PC-9 (cell line): ENCODE results near the gene FOXP1. TPM values are rescaled to one million over a fixed set of nuclear protein-coding genes. Genes with fewer than 3 reads are reported as not detected.

Source experiments
- BruUV-seq: library from RNA; stranded (reverse); fragments of 400-500 nt; replicated peaks from 2 replicates; lab custom pipeline; 2021; lab: Mats Ljungman, UMichigan
- CTCF ChIA-PET: fragments of 300-600 bp; sonication (Branson Sonifier 250); formaldehyde crosslinking; loops from one replicate; lab custom pipeline; 2022; ENCODE audit warnings: antibody characterized with exemption; lab: Charles Lee
- POLR2A ChIA-PET: fragments of 300-600 bp; sonication (Branson Sonifier 250); formaldehyde crosslinking; loops from one replicate; lab custom pipeline; 2022; ENCODE audit warnings: antibody characterized with exemption; ENCODE audit not compliant: unreplicated experiment; lab: Charles Lee
- DNase-seq, 2 experiments: peaks; one replicate each; pipeline versions ENCODE4 v3.0.0 to v3.0.0-alpha.2; 2015 to 2022; ENCODE audit warnings: mixed read lengths in 1 of 2
- H2AFZ ChIP-seq: fragments of 200-600 bp; sonication (generic); 2 replicates; pipeline ENCODE4 v1.8.1; 2017; ENCODE audit warnings: antibody characterized with exemption
- H3F3A ChIP-seq: fragments of 200-600 bp; sonication (generic); 2 replicates; pipeline ENCODE4 v1.8.1; 2017; ENCODE audit warnings: antibody characterized with exemption, mild to moderate bottlenecking, low read depth; ENCODE audit not compliant: insufficient read depth
- H3K27ac ChIP-seq: fragments of 200-600 bp; sonication (generic); 2 replicates; pipeline ENCODE4 v1.6.1; 2016; ENCODE audit warnings: mixed run types
- H3K27me3 ChIP-seq: fragments of 200-600 bp; sonication (generic); 2 replicates; pipeline ENCODE4 v1.6.1; 2016; ENCODE audit warnings: low read depth, mixed run types; ENCODE audit not compliant: insufficient read depth
- H3K36me3 ChIP-seq: fragments of 200-600 bp; sonication (generic); 2 replicates; pipeline ENCODE4 v1.6.1; 2016; ENCODE audit warnings: low read depth, mixed run types
- H3K4me1 ChIP-seq: fragments of 200-600 bp; sonication (generic); replicated peaks from 2 replicates; pipeline ENCODE4 v1.6.1; 2016; ENCODE audit warnings: mixed run types; ENCODE audit not compliant: insufficient read depth
- H3K4me2 ChIP-seq: fragments of 200-600 bp; sonication (generic); 2 replicates; pipeline ENCODE4 v1.6.1; 2017; ENCODE audit warnings: mixed run types
- H3K4me3 ChIP-seq: fragments of 200-600 bp; sonication (generic); 2 replicates; pipeline ENCODE4 v1.6.1; 2016; ENCODE audit warnings: mixed run types
- H3K79me2 ChIP-seq: fragments of 200-600 bp; sonication (generic); 2 replicates; pipeline ENCODE4 v1.6.1; 2017; ENCODE audit warnings: low read depth, mixed run types
- H3K9me2 ChIP-seq: fragments of 200-600 bp; sonication (generic); 2 replicates; pipeline ENCODE4 v1.8.1; 2017; ENCODE audit warnings: mild to moderate bottlenecking; ENCODE audit not compliant: insufficient read depth
- H3K9me3 ChIP-seq: fragments of 200-600 bp; sonication (generic); 2 replicates; pipeline ENCODE4 v1.8.1; 2016; ENCODE audit warnings: low read depth; ENCODE audit not compliant: insufficient read depth
- H4K20me1 ChIP-seq: fragments of 200-600 bp; sonication (generic); 2 replicates; pipeline ENCODE4 v1.8.1; 2017; ENCODE audit not compliant: insufficient read depth
- EZH2 ChIP-seq: fragments of 200-600 bp; sonication (generic); IDR thresholded peaks from 2 replicates; pipeline ENCODE4 v1.8.0; 2017; ENCODE audit warnings: antibody characterized with exemption, low read depth
- intact Hi-C: fragments of 100-400 bp; cut with micrococcal nuclease; formaldehyde crosslinking; loops from one replicate; pipeline ENCODE4 v1.10.0; 2022; ENCODE audit not compliant: unreplicated experiment
- total RNA-seq: library from RNA; stranded (reverse); gene quantifications from 2 replicates; pipeline ENCODE4 v1.2.3, GENCODE V29; 2021
- TF ChIP-seq, protein P1 (sequence below): fragments of 200-600 bp; sonication (generic); conservative IDR thresholded peaks from 2 replicates; pipeline ENCODE4 v1.6.1; 2017; ENCODE audit warnings: mixed run types, antibody characterized with exemption, mild to moderate bottlenecking, moderate library complexity

The FOXP1 gene
- total RNA-seq, 1 experiment from 2014 or later = 33.3 TPM

DNA sequence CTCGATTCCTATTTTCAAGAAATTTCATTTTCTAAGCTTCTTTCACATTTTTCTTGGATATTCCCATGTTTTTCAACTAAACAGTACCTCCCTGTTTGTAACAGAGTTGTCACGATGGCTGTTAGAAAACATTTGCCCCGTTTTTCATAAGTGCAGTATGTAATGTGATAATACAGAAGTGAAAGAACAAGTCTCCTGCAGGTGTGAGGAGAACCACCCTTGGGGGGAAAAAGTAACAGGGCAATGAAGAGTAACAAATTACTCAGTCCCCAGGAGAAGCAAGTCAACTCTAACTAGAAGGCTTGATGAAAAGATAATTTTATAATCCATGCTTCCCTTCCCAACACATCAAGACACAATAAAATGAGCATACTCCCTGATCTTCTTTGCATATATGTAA is 493.3 kb downstream of the FOXP1 start:
- no peaks in the 10 kb centered on the region for H3K9me3 ChIP-seq
- H3K4me3 ChIP-seq = no peak overlapping the region
- H3K27me3 ChIP-seq = no peaks in the 10 kb centered on the region
- intact Hi-C loops = no loop called here
- H2AFZ ChIP-seq = no peak overlapping the region
- no peaks in the 10 kb centered on the region for H3F3A ChIP-seq
- ChIA-PET POLR2A (no interaction called here), CTCF (interaction anchor here (0.6 kb wide), 1 partner anchor 12 kb away, joined by 6 read pairs; no protein-coding TSS in a partner anchor)
- TF ChIP-seq, protein P1, sequence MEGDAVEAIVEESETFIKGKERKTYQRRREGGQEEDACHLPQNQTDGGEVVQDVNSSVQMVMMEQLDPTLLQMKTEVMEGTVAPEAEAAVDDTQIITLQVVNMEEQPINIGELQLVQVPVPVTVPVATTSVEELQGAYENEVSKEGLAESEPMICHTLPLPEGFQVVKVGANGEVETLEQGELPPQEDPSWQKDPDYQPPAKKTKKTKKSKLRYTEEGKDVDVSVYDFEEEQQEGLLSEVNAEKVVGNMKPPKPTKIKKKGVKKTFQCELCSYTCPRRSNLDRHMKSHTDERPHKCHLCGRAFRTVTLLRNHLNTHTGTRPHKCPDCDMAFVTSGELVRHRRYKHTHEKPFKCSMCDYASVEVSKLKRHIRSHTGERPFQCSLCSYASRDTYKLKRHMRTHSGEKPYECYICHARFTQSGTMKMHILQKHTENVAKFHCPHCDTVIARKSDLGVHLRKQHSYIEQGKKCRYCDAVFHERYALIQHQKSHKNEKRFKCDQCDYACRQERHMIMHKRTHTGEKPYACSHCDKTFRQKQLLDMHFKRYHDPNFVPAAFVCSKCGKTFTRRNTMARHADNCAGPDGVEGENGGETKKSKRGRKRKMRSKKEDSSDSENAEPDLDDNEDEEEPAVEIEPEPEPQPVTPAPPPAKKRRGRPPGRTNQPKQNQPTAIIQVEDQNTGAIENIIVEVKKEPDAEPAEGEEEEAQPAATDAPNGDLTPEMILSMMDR = no peak
- no peak for TF ChIP-seq EZH2
- H3K4me1 ChIP-seq = no peaks in the 10 kb centered on the region
- H3K9me2 ChIP-seq = no peaks in the 10 kb centered on the region
- H3K27ac ChIP-seq = no peak overlapping the region
- BruUV-seq = no TSS peak
- no peak for DNase-seq
- H3K79me2 ChIP-seq = no peaks in the 10 kb centered on the region
- H4K20me1 ChIP-seq = no peaks in the 10 kb centered on the region
- H3K4me2 ChIP-seq = no peak overlapping the region
- H3K36me3 ChIP-seq = no peaks in the 10 kb centered on the region

DNA sequence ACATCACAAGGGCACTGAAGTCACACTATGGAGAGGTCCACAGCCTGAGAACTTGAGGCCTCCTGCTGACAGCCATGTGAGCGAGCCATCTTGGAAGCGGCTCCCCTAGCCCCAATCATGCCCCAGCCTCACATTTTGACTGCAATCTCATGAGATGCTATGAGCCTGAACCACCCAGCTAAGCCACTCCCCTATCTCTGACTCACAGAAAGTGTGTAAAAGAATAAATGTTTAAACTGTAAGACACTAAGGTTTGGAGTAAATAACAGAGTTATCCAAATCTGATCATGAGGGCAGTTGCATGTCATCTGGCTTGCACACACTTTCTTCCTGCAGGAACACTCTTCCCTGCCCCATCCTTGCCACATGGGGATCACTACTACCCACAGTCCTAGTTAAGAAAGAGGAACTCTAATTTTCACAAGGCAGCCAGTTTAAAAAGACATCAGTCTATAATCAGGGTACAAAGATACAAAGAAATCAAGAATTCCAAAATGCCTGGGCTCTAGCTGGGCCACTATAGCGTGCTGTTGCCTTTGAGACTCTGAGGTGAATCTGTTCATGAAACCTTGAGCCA is 494.2 kb downstream of the FOXP1 start:
- no TSS peak for BruUV-seq
- Histone ChIP-seq H3K36me3 (no peaks in the 10 kb centered on the region), H2AFZ (no peak overlapping the region), H3K4me1 (no peaks in the 10 kb centered on the region), H3K27me3 (no peaks in the 10 kb centered on the region), H3K9me3 (no peaks in the 10 kb centered on the region), H3K27ac (no peak overlapping the region), H3K4me2 (no peak overlapping the region), H3K4me3 (no peak overlapping the region), H3K9me2 (no peaks in the 10 kb centered on the region), H4K20me1 (no peaks in the 10 kb centered on the region), H3F3A (no peaks in the 10 kb centered on the region), H3K79me2 (no peaks in the 10 kb centered on the region)
- TF ChIP-seq, protein P1 = no peak
- no peak for TF ChIP-seq EZH2
- no peak for DNase-seq
- POLR2A ChIA-PET = no interaction called here
- CTCF ChIA-PET = interaction anchor here (0.6 kb wide), 1 partner anchor 12 kb away, joined by 6 read pairs; no protein-coding TSS in a partner anchor
- intact Hi-C loops = no loop called here

DNA sequence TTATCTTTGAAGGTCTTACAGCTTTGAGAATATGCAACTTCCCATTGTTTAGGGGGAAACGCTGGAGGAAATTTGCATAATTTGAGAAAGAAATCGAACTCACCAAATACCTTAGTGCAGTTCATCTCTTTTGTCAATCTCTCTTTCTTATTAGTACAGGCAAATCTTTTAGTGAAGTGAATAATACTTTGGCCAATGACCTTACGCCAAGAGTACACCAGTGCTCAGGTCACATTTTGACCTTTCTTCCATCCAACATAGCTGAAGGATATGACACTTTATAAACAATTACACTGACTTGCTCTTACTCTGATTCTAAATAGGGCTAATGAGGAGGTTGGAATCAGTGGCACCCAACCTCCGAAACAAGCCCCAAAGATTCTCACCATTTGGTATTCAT is 494.8 kb downstream of the FOXP1 start:
- Histone ChIP-seq H3K79me2 (no peaks in the 10 kb centered on the region), H4K20me1 (no peaks in the 10 kb centered on the region), H3K27ac (no peak overlapping the region), H3F3A (no peaks in the 10 kb centered on the region), H3K4me1 (no peaks in the 10 kb centered on the region), H3K4me3 (no peak overlapping the region), H3K36me3 (no peaks in the 10 kb centered on the region), H3K4me2 (no peak overlapping the region), H2AFZ (no peak overlapping the region), H3K9me2 (no peaks in the 10 kb centered on the region), H3K27me3 (no peaks in the 10 kb centered on the region), H3K9me3 (no peaks in the 10 kb centered on the region)
- intact Hi-C loops = no loop called here
- no peak for DNase-seq
- ChIA-PET POLR2A (no interaction called here), CTCF (no interaction called here)
- BruUV-seq = no TSS peak
- TF ChIP-seq, protein P1 = no peak
- no peak for TF ChIP-seq EZH2
